ENCODE results near the gene C4orf50. TPM values are rescaled to one million over a fixed set of nuclear protein-coding genes. Genes with fewer than 3 reads are reported as not detected.

The C4orf50 gene
- total RNA-seq, 1 experiment from 2014 or later: 0.17 TPM

DNA sequence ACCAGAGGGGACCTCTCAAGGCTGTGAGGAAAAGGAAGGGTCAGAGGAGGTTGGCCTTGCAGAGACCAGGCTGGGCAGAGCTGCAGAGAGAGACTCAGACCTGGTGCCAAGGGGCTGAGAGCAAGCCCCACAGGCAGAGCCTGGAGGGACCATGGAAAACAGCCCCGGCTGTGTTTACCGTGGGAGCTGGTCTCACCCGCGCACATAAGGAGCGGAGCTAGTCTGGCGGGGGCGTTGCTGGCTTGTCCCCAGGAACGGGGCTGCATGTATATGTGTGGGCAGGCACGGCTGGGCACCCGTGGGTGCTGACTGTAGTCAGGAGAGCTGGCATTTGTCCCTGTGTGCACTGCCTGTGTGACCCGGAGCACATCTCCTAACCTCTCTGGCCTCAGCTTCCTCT lies 45.7 kb downstream of the C4orf50 start:
- WGBS (ENCODE audit: extremely low coverage, insufficient read length, low lambda C conversion rate): no CpG with 5 or more reads among the region's 11 CpGs
- TF ChIP-seq, protein P1, sequence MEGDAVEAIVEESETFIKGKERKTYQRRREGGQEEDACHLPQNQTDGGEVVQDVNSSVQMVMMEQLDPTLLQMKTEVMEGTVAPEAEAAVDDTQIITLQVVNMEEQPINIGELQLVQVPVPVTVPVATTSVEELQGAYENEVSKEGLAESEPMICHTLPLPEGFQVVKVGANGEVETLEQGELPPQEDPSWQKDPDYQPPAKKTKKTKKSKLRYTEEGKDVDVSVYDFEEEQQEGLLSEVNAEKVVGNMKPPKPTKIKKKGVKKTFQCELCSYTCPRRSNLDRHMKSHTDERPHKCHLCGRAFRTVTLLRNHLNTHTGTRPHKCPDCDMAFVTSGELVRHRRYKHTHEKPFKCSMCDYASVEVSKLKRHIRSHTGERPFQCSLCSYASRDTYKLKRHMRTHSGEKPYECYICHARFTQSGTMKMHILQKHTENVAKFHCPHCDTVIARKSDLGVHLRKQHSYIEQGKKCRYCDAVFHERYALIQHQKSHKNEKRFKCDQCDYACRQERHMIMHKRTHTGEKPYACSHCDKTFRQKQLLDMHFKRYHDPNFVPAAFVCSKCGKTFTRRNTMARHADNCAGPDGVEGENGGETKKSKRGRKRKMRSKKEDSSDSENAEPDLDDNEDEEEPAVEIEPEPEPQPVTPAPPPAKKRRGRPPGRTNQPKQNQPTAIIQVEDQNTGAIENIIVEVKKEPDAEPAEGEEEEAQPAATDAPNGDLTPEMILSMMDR (conservative IDR thresholded peaks at IDR 0.05): no peak
- Histone ChIP-seq H3K27ac (ENCODE audit: insufficient read length, low read depth, low read length) (no peak overlapping the region), H3K9me3 (ENCODE audit: control insufficient read depth, low read depth, low read length) (no peaks in the 10 kb centered on the region), H2BK120ac (ENCODE audit: low read depth, low read length, poor library complexity, severe bottlenecking) (no peak overlapping the region), H2BK15ac (ENCODE audit: low read depth, low read length) (no peak overlapping the region), H3T11ph (ENCODE audit: low read length) (no peak overlapping the region), H3K4me1 (ENCODE audit: insufficient read depth, low read length) (no peaks in the 10 kb centered on the region), H4K5ac (ENCODE audit: insufficient read length, low read depth, low read length) (no peak overlapping the region), H3K9ac (ENCODE audit: extremely low read depth, insufficient read length, low read length) (no peak overlapping the region), H4K8ac (replicated peaks; ENCODE audit: insufficient read length, low read depth, low read length) (no peak overlapping the region), H3K27me3 (ENCODE audit: insufficient read depth, low read length) (no peaks in the 10 kb centered on the region), H3K79me2 (ENCODE audit: insufficient read depth, low read length) (no peaks in the 10 kb centered on the region), H3K4me2 (ENCODE audit: insufficient read depth, insufficient read length, low read length) (no peak overlapping the region), H2BK12ac (ENCODE audit: insufficient read length, low read depth, low read length) (no peak overlapping the region), H4K91ac (ENCODE audit: insufficient read length, low read depth, low read length) (no peak overlapping the region), H3K56ac (ENCODE audit: insufficient read length, low read depth, low read length) (no peak overlapping the region), H4K20me1 (ENCODE audit: control insufficient read depth, insufficient read depth, insufficient read length) (no peaks in the 10 kb centered on the region), H3K18ac (ENCODE audit: insufficient read length, low read depth, low read length) (no peak overlapping the region), H2AK5ac (ENCODE audit: insufficient read length, low read length) (no peak overlapping the region), H2AFZ (ENCODE audit: low read length) (no peak overlapping the region), H3K79me1 (ENCODE audit: insufficient read depth, low read depth, low read length, poor library complexity, severe bottlenecking) (no peaks in the 10 kb centered on the region), H3K4ac (ENCODE audit: low read depth, low read length) (no peak overlapping the region), H3K23me2 (ENCODE audit: insufficient read length, low read depth, low read length, poor library complexity, severe bottlenecking) (no peaks in the 10 kb centered on the region), H3K23ac (ENCODE audit: insufficient read length, low read depth, low read length) (no peak overlapping the region), H2BK20ac (ENCODE audit: low read depth, low read length, poor library complexity, severe bottlenecking) (no peak overlapping the region), H3K14ac (ENCODE audit: insufficient read depth, low read length) (no peak overlapping the region), H2BK5ac (ENCODE audit: insufficient read length, low read length) (no peak overlapping the region)
- Mint-ChIP-seq H3K27ac (no peak overlapping the region), H3K9me3 (no peaks in the 10 kb centered on the region; a peak in 1 of 5 replicates), H3K27me3 (ENCODE audit: low read depth) (peaks cover 14% of the 10 kb centered on the region), H3K4me1 (peaks cover 17 to 24% of the 10 kb centered on the region in 2 experiments), H3K4me3 (no peak overlapping the region), H3K36me3 (ENCODE audit: insufficient read depth in 1 of 3, low read depth in 3 of 3) (no peaks in the 10 kb centered on the region)
- DNase-seq: no peak

All from H9 (cell line).